Measurements from ENCODE around the gene SLC23A1. TPM values are rescaled to one million over a fixed set of nuclear protein-coding genes. Genes with fewer than 3 reads are reported as not detected.

Gene SLC23A1
- total RNA-seq, 1 donor from 2014 or later: not detected

DNA sequence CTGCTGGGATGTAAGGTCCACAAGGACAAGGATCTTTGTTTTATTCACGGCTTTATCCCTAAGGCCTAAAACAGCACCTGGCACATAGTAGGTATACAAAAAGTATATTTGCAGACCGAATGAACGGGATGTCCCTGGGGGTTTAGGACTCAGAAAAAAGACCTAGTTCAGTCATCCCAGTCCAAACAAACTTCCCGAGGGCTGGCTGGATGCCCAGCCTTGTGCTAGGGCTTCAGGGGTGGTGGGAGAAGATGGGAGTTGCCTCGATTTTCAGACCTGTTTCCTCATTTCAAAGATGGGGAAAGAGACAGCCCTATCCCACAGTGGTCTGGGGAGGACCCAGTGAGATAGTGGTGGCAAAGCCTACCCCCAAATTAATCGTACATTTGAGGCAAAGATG, 14.8 kb upstream of the SLC23A1 start:
- Mint-ChIP-seq H3K4me3 (ENCODE audit: unreplicated experiment) (no peak overlapping the region), H3K9me3 (ENCODE audit: unreplicated experiment) (no peaks in the 10 kb centered on the region), H3K4me1 (ENCODE audit: low read depth, unreplicated experiment) (peaks cover 1% of the 10 kb centered on the region), H3K36me3 (ENCODE audit: low read depth, unreplicated experiment) (peaks cover 9% of the 10 kb centered on the region), H3K27me3 (ENCODE audit: low read depth, unreplicated experiment) (peaks cover 15% of the 10 kb centered on the region), H3K27ac (ENCODE audit: unreplicated experiment) (no peak overlapping the region)
- no peaks in the 10 kb centered on the region for H3K9me3 ChIP-seq (ENCODE audit: insufficient read depth, low read depth, low read length)
- H3K9ac ChIP-seq (ENCODE audit: low read length): no peak overlapping the region
- peaks cover 17% of the 10 kb centered on the region for H3K27me3 ChIP-seq (ENCODE audit: insufficient read depth, low read length)
- no peaks in the 10 kb centered on the region for H3K79me2 ChIP-seq (ENCODE audit: insufficient read depth, low read length)
- no peak overlapping the region for H3K27ac ChIP-seq (ENCODE audit: low read depth, low read length)
- no peak overlapping the region for H2AFZ ChIP-seq (ENCODE audit: low read depth, low read length)
- no peak overlapping the region for H3K4me2 ChIP-seq (ENCODE audit: low read length)
- H4K20me1 ChIP-seq (ENCODE audit: insufficient read depth, low read length): peaks cover 3% of the 10 kb centered on the region
- TF ChIP-seq, protein P1, sequence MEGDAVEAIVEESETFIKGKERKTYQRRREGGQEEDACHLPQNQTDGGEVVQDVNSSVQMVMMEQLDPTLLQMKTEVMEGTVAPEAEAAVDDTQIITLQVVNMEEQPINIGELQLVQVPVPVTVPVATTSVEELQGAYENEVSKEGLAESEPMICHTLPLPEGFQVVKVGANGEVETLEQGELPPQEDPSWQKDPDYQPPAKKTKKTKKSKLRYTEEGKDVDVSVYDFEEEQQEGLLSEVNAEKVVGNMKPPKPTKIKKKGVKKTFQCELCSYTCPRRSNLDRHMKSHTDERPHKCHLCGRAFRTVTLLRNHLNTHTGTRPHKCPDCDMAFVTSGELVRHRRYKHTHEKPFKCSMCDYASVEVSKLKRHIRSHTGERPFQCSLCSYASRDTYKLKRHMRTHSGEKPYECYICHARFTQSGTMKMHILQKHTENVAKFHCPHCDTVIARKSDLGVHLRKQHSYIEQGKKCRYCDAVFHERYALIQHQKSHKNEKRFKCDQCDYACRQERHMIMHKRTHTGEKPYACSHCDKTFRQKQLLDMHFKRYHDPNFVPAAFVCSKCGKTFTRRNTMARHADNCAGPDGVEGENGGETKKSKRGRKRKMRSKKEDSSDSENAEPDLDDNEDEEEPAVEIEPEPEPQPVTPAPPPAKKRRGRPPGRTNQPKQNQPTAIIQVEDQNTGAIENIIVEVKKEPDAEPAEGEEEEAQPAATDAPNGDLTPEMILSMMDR (IDR thresholded peaks at IDR 0.05; ENCODE audit: insufficient read depth, low read depth, low read length): no peak
- TF ChIP-seq EZH2 (IDR thresholded peaks at IDR 0.05; ENCODE audit: insufficient read depth, low read length): no peak
- no peak overlapping the region for H3K4me3 ChIP-seq (ENCODE audit: insufficient read depth, low read depth, low read length)
- H3K36me3 ChIP-seq (ENCODE audit: insufficient read depth, low read length): no peaks in the 10 kb centered on the region
- DNase-seq (ENCODE audit: low read depth) (no peak), FAIRE-seq (no peak)
- H3K4me1 ChIP-seq (ENCODE audit: insufficient read depth, low read length): peaks cover 10% of the 10 kb centered on the region

DNA sequence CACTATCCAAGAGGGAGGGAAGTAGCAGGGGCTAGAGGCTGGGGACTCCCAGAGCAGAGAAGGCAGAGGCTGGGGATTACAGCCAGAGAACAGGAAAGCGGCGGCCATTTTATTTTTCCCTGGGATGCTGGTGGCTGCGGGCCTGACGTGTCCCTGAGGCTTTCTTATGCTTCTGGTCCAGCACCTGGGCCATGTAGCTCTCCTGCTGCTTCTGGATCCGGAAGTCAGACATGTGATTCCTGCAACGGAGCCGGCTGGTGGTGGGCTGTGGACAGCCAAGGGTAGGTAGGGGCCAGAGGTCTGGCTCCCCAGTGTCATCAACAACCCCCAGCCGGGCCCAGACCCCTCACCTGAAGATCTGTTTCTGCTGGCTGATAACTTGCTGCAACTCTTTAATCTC, 13.6 kb upstream of the SLC23A1 start:
- Histone ChIP-seq H3K4me3 (ENCODE audit: insufficient read depth, low read depth, low read length) (no peak overlapping the region), H3K27ac (ENCODE audit: low read depth, low read length) (no peak overlapping the region), H3K4me1 (ENCODE audit: insufficient read depth, low read length) (peaks cover 10% of the 10 kb centered on the region), H3K4me2 (ENCODE audit: low read length) (no peak overlapping the region), H3K36me3 (ENCODE audit: insufficient read depth, low read length) (no peaks in the 10 kb centered on the region), H2AFZ (ENCODE audit: low read depth, low read length) (no peak overlapping the region), H3K9me3 (ENCODE audit: insufficient read depth, low read depth, low read length) (no peaks in the 10 kb centered on the region), H3K27me3 (ENCODE audit: insufficient read depth, low read length) (peaks cover 18% of the 10 kb centered on the region), H4K20me1 (ENCODE audit: insufficient read depth, low read length) (peaks cover 3% of the 10 kb centered on the region), H3K9ac (ENCODE audit: low read length) (no peak overlapping the region), H3K79me2 (ENCODE audit: insufficient read depth, low read length) (no peaks in the 10 kb centered on the region)
- Mint-ChIP-seq H3K27me3 (ENCODE audit: low read depth, unreplicated experiment) (peaks cover 19% of the 10 kb centered on the region), H3K4me3 (ENCODE audit: unreplicated experiment) (no peak overlapping the region), H3K27ac (ENCODE audit: unreplicated experiment) (no peak overlapping the region), H3K4me1 (ENCODE audit: low read depth, unreplicated experiment) (peaks cover 1% of the 10 kb centered on the region), H3K36me3 (ENCODE audit: low read depth, unreplicated experiment) (peaks cover 9% of the 10 kb centered on the region), H3K9me3 (ENCODE audit: unreplicated experiment) (no peaks in the 10 kb centered on the region)
- FAIRE-seq (no peak), DNase-seq (ENCODE audit: low read depth) (no peak)
- TF ChIP-seq EZH2 (IDR thresholded peaks at IDR 0.05; ENCODE audit: insufficient read depth, low read length): no peak
- TF ChIP-seq, protein P1 (IDR thresholded peaks at IDR 0.05; ENCODE audit: insufficient read depth, low read depth, low read length): no peak

DNA sequence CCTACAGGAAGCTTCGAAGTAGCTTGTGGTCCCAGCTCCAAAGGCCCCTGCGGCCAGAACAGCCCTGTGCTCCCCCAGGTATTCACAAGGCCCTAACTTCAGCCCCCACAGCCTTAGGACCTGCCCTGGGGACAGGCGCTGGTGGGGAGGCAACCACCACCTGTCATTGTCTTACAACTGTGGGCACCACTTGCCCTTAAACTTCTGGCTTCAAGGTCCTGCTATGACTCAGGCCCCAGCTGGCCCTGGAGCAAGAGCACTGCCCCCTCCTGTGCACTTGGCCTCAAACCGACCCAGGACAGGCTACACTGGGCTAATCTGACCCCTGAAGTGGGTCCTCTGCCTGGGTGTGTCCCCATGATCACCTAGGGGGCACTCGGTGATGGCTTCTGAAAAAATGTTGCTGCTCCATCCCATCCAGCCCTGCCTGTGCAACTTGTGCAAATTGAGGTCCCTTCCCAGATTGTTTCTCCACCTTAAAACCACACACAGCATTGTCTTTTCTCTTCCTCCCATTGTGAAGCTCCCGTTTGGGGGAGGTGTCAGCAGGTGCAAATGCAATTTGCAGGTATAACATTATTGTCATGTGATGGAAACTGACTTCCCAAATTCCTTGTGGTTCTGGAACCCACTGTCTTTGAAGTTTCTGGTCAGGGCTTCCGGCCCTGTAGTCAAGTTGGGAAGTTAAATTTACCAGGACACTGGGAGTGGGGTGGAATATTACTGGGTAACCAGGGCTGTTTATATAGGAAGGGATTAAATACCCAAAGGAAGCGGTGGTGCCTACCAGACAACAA, 12.9 kb upstream of the SLC23A1 start:
- no peak overlapping the region for H3K27ac Mint-ChIP-seq (ENCODE audit: unreplicated experiment)
- H3K4me3 ChIP-seq (ENCODE audit: insufficient read depth, low read depth, low read length): no peak overlapping the region
- H3K4me3 Mint-ChIP-seq (ENCODE audit: unreplicated experiment): no peak overlapping the region
- H3K36me3 Mint-ChIP-seq (ENCODE audit: low read depth, unreplicated experiment): peaks cover 9% of the 10 kb centered on the region
- H3K9me3 ChIP-seq (ENCODE audit: insufficient read depth, low read depth, low read length): no peaks in the 10 kb centered on the region
- no peak overlapping the region for H2AFZ ChIP-seq (ENCODE audit: low read depth, low read length)
- no peak overlapping the region for H3K4me2 ChIP-seq (ENCODE audit: low read length)
- H3K27ac ChIP-seq (ENCODE audit: low read depth, low read length): no peak overlapping the region
- FAIRE-seq (no peak), DNase-seq (ENCODE audit: low read depth) (no peak)
- H4K20me1 ChIP-seq (ENCODE audit: insufficient read depth, low read length): peaks cover 3% of the 10 kb centered on the region
- peaks cover 18% of the 10 kb centered on the region for H3K27me3 ChIP-seq (ENCODE audit: insufficient read depth, low read length)
- H3K27me3 Mint-ChIP-seq (ENCODE audit: low read depth, unreplicated experiment): peaks cover 26% of the 10 kb centered on the region
- H3K79me2 ChIP-seq (ENCODE audit: insufficient read depth, low read length): no peaks in the 10 kb centered on the region
- no peak for TF ChIP-seq EZH2 (IDR thresholded peaks at IDR 0.05; ENCODE audit: insufficient read depth, low read length)
- TF ChIP-seq, protein P1 (IDR thresholded peaks at IDR 0.05; ENCODE audit: insufficient read depth, low read depth, low read length): no peak
- H3K4me1 Mint-ChIP-seq (ENCODE audit: low read depth, unreplicated experiment): peaks cover 4% of the 10 kb centered on the region
- H3K4me1 ChIP-seq (ENCODE audit: insufficient read depth, low read length): peaks cover 14% of the 10 kb centered on the region
- no peak overlapping the region for H3K9ac ChIP-seq (ENCODE audit: low read length)
- H3K36me3 ChIP-seq (ENCODE audit: insufficient read depth, low read length): no peaks in the 10 kb centered on the region
- H3K9me3 Mint-ChIP-seq (ENCODE audit: unreplicated experiment): no peaks in the 10 kb centered on the region
